ENCODE measurements around the gene THSD4.

THSD4 gene

DNA sequence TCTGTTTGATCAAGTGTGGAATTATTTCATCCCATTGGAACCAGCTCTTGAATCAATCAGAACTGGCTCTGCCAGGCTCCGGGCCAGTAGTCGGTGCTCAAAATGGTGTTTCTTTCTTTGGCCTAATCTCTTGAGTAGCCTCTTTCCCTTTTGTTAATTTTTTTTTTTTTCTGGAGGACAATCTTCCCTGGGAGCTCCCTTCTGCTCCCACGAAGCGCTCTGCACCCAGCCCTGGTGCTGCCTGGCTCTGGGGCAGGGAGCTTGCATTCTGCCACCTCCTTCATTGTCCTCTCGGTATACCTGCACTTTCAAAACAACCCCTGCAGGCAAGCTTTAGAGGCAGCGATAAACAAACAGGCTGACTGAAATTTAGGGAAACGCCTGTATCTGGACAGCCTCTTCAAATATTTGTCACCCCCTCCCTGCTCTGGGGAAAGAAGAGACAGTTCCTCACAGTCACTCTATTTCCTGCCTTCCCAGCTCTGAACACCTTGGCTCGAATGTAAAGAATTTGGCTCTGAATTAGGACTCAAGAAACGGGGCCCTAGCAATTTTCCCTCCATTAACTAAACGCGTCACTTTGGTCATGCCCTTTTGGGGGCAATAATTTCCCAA lies 1.1 kb upstream of the THSD4 start:
- no peak overlapping the region for H3K27ac ChIP-seq
- no peak for TF ChIP-seq CTCF (IDR thresholded peaks at IDR 0.05)
- no peak overlapping the region for H3K4me3 ChIP-seq
- no peak for DNase-seq (ENCODE audit: low spot score)

DNA sequence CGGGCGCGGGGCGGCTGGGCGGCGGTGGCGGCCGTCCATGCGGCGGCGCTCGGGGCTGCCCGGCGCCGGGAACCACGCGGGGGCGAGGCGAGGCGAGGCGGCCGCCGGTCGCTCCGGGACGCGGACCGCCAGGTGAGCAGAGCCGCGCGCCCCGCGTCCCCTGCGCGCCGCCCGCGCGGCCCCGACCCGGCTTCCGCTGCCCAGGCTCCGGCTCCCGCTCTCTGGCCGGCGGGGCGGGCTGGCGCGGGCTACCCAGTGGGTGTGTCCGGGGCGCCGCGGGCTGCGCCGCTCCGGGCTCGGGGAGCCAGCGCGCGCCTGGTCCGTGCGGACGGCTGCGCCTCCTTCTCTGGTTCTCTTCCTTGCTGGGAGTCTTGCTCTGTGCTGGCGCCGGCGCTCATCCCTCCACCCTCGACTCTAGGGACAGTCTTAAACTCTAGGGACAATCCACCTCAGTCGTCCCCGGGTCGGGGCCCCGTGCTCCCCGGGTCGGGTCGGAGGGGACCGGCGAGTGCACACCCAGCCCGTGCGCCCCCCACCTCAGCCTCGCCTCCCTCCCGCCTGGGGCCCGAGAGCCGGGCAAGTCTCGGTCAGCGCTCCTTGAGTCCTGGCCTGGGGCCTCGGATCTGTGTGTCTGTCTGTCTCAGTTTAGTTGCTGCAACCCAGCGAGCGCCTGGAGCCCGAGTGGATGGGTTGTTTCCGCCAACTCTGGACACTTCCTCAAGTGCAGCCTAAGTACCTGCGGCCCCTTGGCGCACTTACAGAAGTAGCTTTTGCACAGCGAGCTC lies 488 bp downstream of the THSD4 start:
- Histone ChIP-seq H3K27ac (peak overlapping the region; percentile 41 to 71), H3K4me3 (peak overlapping the region; percentile 74)
- TF ChIP-seq CTCF (IDR thresholded peaks at IDR 0.05), result no peak
- no peak for DNase-seq (ENCODE audit: low spot score)

DNA sequence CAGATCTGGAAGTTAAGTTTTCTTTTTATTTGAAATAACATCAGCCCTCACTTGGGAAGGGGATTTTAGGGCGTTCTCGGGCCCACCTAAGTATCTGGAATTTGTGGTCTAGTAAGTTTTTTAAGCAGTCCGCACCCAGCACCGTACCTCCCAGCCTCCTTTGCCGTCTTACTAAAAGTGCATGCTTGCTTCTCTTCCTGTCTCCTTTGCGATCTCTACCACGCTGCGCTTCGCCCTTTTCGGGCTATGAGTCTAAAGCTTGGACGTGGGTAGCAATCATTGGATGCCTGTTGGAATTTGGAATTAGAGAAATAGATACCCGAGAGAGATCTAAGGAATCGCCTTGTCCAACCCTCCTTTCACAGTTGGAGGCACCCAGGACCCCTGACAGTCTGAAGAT lies 1.1 kb downstream of the THSD4 start:
- TF ChIP-seq CTCF (IDR thresholded peaks at IDR 0.05), result no peak
- no peak overlapping the region for H3K27ac ChIP-seq
- DNase-seq (ENCODE audit: low spot score), result no peak
- peak overlapping the region; percentile 74 for H3K4me3 ChIP-seq

GRCh38 chr15:71116942-71117341 lies 1.7 kb downstream of the THSD4 start:
- no peak overlapping the region for H3K4me3 ChIP-seq
- no peak overlapping the region for H3K27ac ChIP-seq
- DNase-seq (ENCODE audit: low spot score), result no peak
- no peak for TF ChIP-seq CTCF (IDR thresholded peaks at IDR 0.05)

DNA sequence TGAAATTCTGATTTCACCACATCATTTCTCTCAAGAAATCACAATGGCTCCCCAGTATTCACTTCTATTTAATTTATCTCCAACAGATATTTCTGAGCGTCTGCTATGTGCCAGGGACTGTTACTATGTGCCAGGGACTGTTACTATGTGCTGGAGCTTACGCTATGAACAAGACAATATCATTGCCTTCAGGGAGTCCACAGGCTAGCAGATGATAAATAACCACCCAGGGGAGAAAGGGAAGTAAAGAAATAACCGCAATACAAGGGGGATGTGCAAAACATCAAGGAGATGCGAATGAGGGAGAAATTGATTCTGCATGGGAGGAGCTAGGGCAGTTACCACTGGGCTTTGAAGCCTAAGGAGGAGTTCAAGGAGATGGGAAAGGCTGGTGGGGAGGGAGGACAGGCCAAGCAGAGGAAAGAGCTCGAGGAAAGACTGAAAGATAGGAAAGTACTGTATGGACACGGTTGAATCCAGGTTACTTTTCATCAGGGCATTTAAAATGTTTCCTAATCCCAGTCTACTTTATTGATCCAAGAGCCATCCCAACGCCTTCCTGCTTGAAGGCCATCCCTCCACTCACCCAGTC lies 2.5 kb downstream of the THSD4 start:
- no peak overlapping the region for H3K27ac ChIP-seq
- TF ChIP-seq CTCF (IDR thresholded peaks at IDR 0.05), result no peak
- no peak overlapping the region for H3K4me3 ChIP-seq
- no peak for DNase-seq (ENCODE audit: low spot score)

- TF ChIP-seq CTCF (IDR thresholded peaks at IDR 0.05), result no peak
- no peak overlapping the region for H3K4me3 ChIP-seq
- no peak overlapping the region for H3K27ac ChIP-seq
- no peak for DNase-seq (ENCODE audit: low spot score)
Observed at GRCh38 chr15:71118345-71118744, 3.1 kb downstream of the THSD4 start.
